ENCODE measurements around the gene CDIPT. TPM values are rescaled to one million over a fixed set of nuclear protein-coding genes. Genes with fewer than 3 reads are reported as not detected.
A peak's percentile ranks its signal among the peaks of the same experiment; 100 is the strongest.
"Not testable (repeated sequence)": the region's sequence is repeated elsewhere in the genome, so short reads cannot be mapped to it uniquely, and the experiment has no call there.

The CDIPT gene, protein sequence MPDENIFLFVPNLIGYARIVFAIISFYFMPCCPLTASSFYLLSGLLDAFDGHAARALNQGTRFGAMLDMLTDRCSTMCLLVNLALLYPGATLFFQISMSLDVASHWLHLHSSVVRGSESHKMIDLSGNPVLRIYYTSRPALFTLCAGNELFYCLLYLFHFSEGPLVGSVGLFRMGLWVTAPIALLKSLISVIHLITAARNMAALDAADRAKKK
- 106 TPM for total RNA-seq

DNA sequence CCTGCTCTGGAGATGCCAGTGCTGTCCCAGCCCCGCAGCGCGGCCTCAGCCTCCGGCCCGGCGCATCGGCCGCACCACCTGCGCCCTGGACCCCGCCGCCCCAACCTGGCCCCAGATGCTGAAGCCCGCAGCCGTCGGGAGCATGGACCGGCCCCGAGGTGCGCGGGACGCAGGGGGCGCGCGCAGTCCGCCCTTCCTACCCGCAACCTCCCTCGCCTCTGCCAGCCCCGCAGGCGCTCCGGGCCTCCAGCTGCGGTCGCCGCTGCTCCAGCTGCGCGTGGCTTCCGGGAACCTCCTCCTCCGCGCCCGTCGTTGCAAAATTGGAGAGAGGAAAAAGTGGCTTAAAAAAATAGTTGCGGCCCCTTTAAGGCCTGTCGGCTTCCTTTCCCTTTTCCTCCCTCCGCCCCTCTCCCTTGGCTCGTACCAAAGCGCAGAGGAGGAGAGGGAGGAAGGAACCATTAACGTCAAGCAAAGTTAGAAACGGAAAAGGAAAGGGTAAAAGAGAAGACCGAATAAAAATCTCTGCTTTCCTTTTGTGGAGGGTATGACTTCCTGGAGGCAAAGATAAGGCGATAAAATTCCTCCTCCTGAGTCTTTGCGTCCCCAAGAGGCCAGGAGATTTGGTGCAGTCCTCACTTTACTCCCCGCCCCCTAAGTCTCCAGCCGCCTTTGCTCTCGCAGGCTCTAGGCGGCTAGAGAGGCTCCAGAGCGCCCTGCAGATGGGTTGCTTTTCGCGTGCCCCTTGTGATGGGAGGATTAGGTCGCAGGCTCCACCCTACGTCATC lies at the start of gene CDIPT:
TSS of gene CDIPT (minus strand) at position 343 of the 785 bp plus-strand sequence. CDS start 369 bp downstream, outside the sequence.
- peak; percentile 81 to 98 (median 97) for DNase-seq (ENCODE audit: low read depth in 2 of 3, low spot score in 2 of 3)

DNA sequence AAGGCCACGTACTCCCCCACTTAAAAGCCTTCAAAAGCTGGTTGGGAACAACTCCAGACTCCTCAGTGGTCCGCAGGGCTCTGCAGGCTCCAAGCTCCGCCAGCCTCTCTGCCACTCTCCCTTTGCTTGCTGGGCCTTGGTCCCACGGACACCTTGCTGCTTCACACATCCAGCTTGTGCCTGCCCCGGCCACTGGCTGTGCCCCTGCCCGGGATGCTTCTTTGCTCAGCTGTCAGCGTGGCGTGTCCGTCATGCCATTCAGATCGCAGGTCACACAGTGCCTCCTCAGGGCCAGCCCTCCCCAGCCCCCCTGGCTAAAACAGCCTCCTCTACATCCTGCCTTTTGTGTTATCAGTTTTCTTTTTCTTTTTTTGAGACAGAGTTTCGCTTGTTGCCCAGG lies 49.1 kb upstream of the CDIPT start:
- DNase-seq (ENCODE audit: low read depth in 2 of 3, low spot score in 2 of 3): no peak

DNA sequence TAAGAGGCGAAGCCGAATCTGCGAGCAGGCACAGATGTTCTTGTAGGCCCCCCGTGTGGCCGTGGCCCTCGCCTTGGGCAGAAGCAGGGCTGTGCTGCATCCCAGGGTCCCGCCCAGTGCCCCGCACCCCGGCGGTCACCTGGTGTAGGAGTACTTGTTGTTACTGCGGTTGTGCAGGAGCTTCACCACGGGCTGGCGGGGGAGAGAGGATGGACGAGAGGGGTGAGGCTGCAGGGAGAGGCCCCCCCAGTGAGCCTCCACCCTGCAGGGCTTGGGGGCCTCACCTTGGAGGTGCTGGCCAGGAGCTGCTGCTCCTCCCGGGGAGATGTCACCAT lies 48.6 kb upstream of the CDIPT start:
- no peak for DNase-seq (ENCODE audit: low read depth in 2 of 3, low spot score in 2 of 3)

DNA sequence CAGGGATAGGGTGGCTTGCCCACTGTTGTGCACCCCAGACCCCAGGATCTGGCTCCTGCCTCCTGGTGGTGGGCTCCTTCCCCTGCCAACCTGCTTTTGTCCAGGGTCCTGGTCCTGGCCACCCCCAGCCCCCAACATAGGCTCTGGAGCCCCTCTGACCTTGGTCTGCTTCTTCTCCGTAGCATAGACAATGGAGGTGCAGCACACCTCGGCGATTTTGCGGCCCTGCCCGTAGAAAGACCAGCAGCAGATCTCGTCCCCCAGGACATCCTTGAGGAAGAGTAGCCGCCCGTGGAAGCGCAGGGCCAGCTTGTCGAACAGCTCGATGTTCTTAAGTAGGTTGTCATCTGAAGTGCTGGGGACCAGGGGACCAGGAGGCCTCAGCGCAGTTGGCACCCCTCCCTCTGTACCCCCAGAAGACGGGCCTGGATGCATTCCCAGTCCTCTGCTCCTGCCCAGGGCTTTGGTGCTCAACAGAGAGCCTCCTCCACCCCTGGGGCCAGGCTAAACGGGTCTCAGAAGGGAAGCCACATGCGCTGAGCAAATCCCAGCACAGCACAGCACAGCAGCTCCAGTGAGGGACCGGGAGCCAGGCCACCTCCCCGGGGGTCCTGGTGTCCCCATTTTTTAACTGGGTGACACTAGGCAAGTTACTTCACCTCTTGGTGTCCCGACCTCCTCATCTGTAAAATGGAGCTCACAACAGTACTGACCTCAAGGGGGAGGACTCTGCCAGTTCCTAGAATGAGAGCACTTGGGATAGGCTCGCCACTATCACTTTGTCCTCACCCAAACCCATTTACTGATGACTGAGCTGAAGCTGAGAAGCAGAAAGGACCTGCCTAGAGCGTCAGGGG lies 48.0 kb upstream of the CDIPT start:
- DNase-seq (ENCODE audit: low read depth in 2 of 3, low spot score in 2 of 3): no peak

DNA sequence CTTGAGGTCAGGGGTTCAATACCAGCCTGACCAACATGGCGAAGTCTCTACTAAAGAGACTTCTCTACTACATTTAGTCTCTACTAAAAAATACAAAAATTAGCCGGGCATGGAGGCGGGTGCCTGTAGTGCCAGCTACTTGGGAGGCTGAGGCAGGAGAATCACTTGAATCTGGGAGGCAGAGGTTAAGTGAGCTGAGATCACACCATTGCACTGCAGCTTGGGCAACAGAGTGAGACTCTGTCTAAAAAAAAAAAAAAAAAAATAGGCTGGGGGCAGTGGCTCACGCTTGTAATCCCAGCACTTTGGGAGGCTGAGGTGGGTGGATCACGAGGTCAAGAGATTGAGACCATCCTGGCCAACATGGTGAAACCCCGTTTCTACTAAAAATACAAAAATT lies 46.8 kb upstream of the CDIPT start:
- DNase-seq (ENCODE audit: low read depth in 2 of 3, low spot score in 2 of 3): not testable (repeated sequence)

DNA sequence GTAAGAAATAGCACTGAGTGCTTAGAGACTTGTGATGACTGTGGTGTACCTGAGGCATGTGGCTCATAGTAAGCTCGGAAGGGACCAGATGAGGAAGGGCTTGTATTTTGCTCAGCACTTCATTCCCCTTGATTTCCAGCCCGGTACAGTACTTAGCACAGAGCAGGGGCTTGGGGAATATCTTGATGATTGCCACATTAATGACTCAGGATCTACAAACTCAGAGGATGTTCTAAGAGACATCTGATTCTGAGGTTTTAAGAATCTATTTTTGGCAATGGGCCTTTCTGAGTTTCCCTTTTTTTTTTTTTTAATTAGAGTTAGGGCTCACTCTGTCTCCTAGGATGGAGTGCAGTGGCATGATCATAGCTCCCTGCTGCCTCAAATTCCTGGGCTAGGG lies 46.4 kb upstream of the CDIPT start:
- no peak for DNase-seq (ENCODE audit: low read depth in 2 of 3, low spot score in 2 of 3)

DNA sequence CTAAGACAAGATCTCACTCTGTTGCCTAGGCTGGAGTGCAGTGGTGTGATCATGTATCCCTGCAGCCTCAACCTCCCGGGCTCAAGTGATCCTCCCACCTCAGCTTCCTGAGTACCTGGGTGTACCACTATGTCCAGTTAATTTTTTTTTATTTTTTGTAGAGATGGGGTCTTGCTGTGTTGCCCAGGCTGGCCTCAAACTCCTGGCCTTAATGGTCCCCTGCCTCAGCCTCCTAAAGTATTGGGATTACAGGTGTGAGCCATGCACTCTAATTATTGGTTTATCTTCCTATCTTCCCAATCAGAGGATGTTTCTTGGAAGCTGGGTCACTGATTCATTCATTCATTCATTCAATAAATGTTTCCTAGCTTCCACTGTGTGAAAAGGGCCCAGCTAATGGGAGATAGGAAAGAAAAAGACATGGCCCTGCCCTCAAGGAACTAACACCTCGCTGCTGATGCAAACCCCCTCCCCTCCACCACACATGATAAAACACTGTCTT lies 45.7 kb upstream of the CDIPT start:
- no peak for DNase-seq (ENCODE audit: low read depth in 2 of 3, low spot score in 2 of 3)

DNA sequence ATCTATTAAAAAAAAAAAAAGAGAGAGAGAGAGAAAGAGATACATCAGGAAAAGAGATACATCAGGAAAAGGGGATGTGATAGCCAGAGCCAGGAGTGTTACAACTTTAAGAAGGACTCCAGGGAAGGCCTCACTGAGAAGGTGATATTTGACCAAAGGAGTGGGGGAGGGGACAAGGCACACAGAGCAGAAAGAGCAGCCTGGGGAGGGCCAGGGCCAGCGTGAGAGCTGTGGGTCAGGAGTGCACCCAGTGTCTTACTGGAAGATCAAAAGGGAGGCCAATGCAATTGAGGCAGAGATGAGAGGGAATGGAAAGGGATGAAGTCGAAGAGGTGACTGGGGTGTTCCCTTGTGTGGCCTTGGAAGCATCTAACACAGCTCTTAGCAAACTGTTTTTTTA lies 44.9 kb upstream of the CDIPT start:
- no peak for DNase-seq (ENCODE audit: low read depth in 2 of 3, low spot score in 2 of 3)

DNA sequence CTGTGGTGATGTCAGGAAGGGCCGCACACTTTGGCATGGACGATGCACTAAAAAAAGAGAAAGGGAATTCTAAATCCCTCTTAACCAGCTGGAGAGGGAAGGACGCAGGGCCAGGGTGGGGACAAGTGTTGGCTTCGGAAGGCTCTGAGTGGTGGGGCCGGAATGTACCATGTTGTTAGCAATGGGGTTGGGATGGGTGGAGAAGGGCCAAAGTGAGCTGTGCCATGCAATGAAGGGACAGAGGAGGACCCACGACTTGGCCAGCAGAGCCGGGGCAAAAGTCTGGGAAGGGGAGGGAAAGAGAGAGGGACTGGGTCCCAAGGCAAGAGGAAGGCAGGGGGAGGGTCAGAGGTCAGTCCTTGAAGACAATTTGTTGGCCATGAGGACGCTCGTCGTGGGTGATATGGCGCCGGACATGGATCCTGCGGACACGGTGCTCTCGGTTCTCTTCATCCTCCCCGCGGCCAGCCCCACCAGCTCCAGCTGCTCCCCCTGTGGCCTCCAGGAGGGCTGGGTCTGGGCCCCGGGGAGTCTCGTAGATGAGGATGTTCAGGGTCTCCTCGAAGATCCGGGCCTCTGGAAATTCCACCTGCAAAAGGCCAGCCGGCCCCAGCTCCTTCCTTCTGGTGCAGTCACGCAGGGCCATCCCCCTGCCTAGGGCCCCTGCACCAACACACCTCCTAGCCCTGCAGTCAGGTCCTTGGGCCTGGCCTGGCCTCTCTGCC lies 43.7 kb upstream of the CDIPT start:
- no peak for DNase-seq (ENCODE audit: low read depth in 2 of 3, low spot score in 2 of 3)

DNA sequence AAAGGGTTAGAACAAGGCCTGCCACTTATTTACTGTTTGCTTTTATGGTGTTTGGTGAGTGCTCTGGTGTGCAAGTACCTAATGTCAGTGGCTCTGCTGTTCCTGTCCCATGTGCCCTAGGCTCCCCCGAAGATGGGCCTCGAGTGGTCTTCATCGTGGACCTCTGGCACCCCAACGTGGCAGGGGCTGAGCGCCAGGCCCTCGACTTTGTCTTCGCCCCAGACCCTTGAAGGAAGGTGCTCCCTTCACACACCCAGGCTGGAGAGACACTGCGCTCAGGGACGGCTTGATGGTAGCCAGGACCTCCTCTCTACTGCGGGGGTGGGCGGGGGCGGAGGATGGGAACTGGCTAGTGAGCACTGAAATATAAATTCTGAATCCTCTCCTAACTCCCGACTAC lies 42.6 kb upstream of the CDIPT start:
- no peak for DNase-seq (ENCODE audit: low read depth in 2 of 3, low spot score in 2 of 3)

DNA sequence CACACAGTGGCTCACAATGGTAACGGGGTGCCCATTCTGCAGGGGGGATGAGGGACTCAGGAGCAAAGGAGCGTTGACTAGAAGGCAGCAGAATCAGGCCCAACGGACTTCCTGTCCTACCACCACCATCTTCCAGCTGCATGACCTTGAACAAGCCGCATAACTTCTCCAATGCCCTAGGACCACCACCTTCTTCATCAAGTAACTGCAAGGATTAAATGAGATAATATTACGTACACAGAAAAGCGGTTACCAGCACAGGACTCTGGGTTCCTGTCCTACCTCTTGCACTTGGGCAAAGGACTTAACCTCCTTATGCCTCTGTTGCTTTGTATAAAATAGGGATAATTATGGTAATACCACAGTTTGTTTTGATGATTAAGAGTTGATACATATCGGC lies 41.9 kb upstream of the CDIPT start:
- no peak for DNase-seq (ENCODE audit: low read depth in 2 of 3, low spot score in 2 of 3)

DNA sequence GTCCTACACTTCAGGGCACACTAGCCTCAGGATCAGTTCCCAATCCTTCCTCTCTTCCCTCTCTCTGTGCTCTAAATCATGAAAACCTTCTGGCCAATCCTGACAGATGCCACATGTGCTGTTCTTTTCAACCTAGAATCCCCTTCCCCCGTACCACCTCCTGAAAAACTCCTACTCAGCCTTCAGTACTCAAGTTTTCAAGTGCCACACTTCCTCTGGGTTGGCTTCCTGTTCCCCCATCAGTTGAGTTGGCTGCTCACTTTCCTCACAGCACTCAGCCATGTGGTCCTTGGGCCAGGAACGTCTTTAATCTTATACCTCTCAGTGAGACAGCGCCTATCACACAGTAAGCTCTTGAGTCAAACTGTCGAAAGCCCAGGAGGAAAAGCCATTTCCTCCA lies 40.6 kb upstream of the CDIPT start:
- DNase-seq (ENCODE audit: low read depth in 2 of 3, low spot score in 2 of 3): no peak

DNA sequence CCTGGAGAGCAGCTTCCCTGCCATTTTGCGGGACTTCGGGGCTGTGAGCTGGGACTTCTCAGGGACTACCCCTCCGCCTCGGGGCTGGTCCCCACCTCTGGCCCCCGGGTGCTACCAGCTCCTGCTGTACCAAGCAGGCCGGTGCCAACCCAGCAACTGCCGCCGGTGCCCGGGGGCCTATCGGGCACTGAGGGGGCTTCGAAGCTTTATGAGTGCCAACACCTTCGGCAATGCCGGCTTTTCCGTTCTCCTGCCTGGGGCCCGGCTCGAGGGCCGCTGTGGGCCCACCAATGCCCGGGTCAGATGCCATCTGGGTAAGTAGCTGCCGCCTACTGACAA lies 38.5 kb upstream of the CDIPT start:
- no peak for DNase-seq (ENCODE audit: low read depth in 2 of 3, low spot score in 2 of 3)

DNA sequence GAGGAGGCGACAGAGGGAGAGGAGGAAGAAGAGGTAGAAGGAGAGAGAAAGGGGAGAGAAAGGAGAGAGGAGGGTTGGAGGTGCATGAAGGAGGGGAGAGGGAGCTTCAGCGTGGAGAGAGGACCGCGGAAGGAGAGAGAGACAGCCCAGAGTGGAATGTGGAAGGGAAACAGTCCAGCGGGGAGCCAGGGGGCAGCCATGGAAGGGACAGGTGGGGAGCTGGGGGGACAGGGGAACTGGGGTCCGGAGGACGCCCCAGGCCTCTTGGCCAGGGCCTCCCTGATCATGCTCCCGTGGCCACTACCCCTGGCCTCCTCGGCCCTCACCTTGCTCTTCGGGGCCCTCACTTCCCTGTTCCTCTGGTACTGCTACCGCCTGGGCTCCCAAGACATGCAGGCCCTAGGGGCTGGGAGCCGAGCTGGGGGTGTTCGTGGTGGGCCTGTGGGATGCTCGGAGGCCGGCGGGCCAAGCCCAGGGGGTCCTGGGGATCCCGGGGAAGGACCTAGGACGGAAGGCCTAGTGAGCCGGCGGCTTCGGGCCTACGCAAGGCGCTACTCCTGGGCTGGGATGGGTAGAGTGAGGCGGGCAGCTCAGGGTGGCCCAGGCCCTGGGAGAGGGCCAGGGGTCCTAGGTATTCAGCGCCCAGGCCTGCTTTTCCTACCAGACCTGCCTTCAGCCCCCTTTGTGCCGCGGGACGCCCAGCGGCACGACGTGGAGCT lies 38.0 kb upstream of the CDIPT start:
- no peak for DNase-seq (ENCODE audit: low read depth in 2 of 3, low spot score in 2 of 3)

DNA sequence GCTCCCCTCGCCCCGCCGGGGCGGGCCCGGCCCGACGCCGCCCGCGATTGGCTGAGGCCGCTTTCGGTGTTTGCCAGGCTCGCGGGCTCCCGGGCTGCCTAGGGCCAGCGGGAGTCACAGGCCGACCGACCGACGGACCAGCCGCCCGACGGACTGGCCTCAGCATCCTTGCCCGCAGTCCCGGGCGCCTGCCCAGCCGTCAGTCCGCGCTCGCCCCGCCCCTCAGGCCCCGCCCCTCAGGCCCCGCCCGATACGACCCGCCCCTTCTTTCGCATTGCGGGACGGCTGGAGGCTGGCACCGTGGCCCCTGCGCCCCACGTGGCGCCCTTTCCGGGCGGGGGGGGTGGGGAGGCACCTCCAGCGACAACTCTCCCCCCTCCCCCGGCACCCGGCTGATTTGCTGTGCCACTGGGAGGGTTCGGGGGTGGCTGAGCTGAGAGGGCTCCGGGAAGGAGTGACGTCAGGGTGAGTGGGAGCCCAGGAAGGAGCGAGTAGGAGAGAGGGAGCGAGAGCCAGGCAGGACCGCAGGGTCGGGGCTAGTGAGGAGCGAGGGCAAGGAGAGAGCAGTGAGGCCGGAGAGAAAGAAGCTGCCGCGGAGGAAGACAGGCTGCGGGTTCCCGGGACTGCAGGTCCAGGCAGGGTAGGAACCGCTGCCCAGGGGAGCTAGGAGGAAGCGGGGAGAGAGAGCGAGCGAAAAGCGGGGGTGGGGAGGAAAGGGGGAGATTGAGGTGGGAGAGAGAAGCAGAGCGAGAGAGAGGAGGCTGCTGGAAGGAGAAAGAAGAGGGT lies 37.3 kb upstream of the CDIPT start, which contains the start of gene ASPHD1:
TSS of gene ASPHD1 (plus strand) at position 387 of the 786 bp plus-strand sequence. CDS start 484 bp downstream, outside the sequence.
- DNase-seq (ENCODE audit: low read depth in 2 of 3, low spot score in 2 of 3): peak in 2 of 3 donors; percentile 58 to 73

DNA sequence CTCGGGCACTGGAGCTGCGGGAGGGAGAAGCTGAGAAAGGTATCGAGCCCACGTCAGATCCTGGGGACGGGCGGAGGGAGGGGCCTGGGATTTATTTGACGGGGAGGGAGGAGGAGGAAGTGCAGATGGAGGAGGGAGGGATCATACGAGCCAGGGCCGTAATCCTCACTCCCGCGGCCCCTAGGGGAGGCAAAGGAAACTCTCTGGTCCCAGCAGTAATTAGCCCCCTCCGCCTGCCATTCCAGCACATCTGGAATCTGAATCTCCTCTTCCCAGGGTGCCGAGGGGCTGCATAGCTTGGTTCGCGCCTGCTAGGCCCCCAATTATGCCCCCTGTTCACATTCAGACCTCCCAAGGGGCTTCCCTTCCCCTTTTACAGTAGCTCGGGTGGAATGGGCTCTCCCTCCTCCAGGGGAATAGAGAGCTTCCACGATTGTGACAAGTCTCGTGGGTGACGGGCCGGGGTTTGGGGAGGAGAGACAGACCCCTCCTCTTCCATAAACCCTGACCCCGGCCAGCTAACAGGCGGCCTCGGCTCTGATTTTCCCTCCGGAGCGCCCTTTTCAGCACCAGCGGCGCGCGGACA lies 36.6 kb upstream of the CDIPT start, which contains the start of gene SEZ6L2:
TSS of gene SEZ6L2 (minus strand) at position 35 of the 586 bp plus-strand sequence. CDS start 531 bp downstream, outside the sequence.
- peak in 2 of 3 donors; percentile 51 to 68 for DNase-seq (ENCODE audit: low read depth in 2 of 3, low spot score in 2 of 3)

DNA sequence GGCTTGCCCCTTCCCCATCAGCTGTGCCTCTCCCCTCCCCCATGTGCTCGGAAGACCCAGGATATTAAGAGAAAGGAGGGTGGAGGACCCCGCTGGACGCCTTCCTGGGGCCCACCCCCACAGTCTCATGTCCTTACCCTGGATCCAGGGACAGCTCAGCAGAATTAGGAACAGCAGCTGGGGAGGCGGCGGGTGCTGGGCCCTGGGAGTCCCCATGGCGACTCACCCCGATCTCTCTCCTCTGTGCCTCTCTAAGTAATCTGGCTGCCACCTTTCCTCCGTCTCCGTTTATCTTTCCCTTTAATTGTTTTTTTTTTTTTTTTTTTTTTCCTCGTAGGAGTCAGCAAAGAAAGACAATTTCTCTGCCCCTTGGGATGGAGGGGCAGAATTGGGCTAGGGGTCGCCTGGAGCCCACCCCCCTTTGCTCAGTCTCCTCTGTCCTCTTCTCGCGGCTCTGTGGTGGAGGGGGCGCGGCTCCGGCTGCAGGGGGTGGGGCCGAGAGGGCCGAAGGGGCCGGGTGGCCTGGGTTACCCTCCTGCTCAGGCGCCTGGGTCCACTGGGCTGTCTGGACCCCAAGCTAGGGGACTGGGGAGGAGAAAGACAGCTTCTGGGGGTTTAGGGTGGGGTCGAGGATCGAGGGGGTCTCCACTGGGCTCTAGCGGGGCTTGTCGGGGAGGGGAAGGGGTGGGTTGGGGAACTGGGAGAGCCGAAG lies 35.9 kb upstream of the CDIPT start:
- no peak for DNase-seq (ENCODE audit: low read depth in 2 of 3, low spot score in 2 of 3)
